BLaER1 treated with 17β-estradiol and CSF1 and Interleukin-3, amounts not matched to agents 10 nM and 100 nM (cell line): Measurements from ENCODE around the gene OCA2.

Source experiments
- H3K27ac ChIP-seq, 11 experiments: shearing (Covaris generic); formaldehyde crosslinking; 2 replicates each; pipeline ENCODE4 v1.8.1; 2022
- H3K27me3 ChIP-seq, 11 experiments: shearing (Covaris generic); formaldehyde crosslinking; 2 replicates each; pipeline ENCODE4 v1.8.1; 2022
- H3K36me3 ChIP-seq, 11 experiments: shearing (Covaris generic); formaldehyde crosslinking; 2 replicates each; pipeline ENCODE4 v1.8.1; 2022
- H3K4me1 ChIP-seq, 10 experiments: shearing (Covaris generic); formaldehyde crosslinking; 2 replicates each; pipeline ENCODE4 v1.8.1; 2022
- H3K4me2 ChIP-seq, 11 experiments: shearing (Covaris generic); formaldehyde crosslinking; 2 replicates each; pipeline ENCODE4 v1.8.1; 2022
- H3K4me3 ChIP-seq, 10 experiments: shearing (Covaris generic); formaldehyde crosslinking; 2 replicates each; pipeline ENCODE4 v1.8.1; 2022
- H3K9ac ChIP-seq, 11 experiments: shearing (Covaris generic); formaldehyde crosslinking; 2 replicates each; pipeline ENCODE4 v1.8.1; 2022
- H3K9me3 ChIP-seq, 11 experiments: shearing (Covaris generic); formaldehyde crosslinking; replicated peaks in 1 of 11; 2 replicates each; pipeline ENCODE4 v1.8.1; 2022
- H4K20me1 ChIP-seq, 11 experiments: shearing (Covaris generic); formaldehyde crosslinking; 2 replicates each; pipeline ENCODE4 v1.8.1; 2022
- Cebpa-rat ChIP-seq, 11 experiments: shearing (Covaris generic); IDR thresholded peaks; 2 replicates each; pipeline ENCODE4 v1.8.1; 2022

OCA2 gene

DNA sequence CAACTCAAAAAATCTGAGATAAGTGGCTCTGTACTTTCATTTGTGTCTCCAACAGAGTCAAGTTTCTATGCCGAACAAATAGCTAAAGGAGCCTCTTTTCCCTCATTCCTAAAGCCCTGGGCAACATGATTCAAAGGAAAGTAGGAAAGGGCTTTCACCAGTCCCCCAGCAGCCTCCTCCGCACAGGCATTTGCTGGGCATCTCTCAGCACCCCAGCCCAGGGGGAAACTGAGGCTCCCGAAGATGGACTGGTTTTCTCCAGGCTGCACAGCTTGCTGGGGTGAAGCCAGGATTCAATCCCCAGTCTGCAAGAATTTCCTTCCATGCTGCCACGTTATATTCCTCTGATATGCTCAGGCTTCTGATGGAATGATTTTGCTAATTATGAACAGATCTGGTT lies 163.8 kb downstream of the OCA2 start:
- no peaks in the 10 kb centered on the region for H4K20me1 ChIP-seq
- no peak overlapping the region for H3K9ac ChIP-seq
- no peak overlapping the region for H3K27ac ChIP-seq
- H3K27me3 ChIP-seq, result no peaks in the 10 kb centered on the region
- peaks cover 13 to 22% (median 15%) of the 10 kb centered on the region in 11 experiments; a peak in 21 of 22 replicates for H3K9me3 ChIP-seq
- no peaks in the 10 kb centered on the region for H3K36me3 ChIP-seq
- no peaks in the 10 kb centered on the region for H3K4me1 ChIP-seq
- no peak overlapping the region for H3K4me2 ChIP-seq
- TF ChIP-seq Cebpa-rat (IDR thresholded peaks at IDR 0.05), result no peak
- no peak overlapping the region for H3K4me3 ChIP-seq

DNA sequence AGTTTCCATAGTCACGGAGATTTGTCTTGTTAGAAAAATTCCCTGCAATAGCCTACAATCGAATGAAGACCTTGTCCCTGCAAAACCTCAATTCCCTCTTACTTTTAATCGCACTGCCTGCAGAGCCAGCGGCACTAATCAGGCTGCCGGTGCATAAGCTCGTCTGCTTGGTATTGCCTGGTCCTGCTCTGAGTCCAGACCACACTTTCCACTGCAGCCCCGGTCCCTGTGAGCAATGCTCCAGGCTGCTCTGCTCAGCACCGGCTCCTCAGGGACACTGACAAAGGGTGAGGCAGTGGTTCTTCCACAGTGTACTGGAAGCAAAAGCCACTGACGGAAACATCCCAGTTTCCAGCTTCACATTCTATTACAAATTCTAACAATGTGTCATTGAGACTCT lies 164.3 kb downstream of the OCA2 start:
- no peak for TF ChIP-seq Cebpa-rat (IDR thresholded peaks at IDR 0.05)
- Histone ChIP-seq H3K4me1 (no peaks in the 10 kb centered on the region), H3K27ac (no peak overlapping the region), H3K4me2 (no peak overlapping the region), H3K36me3 (no peaks in the 10 kb centered on the region), H3K9me3 (peaks cover 13 to 22% (median 15%) of the 10 kb centered on the region in 11 experiments; a peak in 21 of 22 replicates), H4K20me1 (no peaks in the 10 kb centered on the region), H3K9ac (no peak overlapping the region), H3K4me3 (no peak overlapping the region), H3K27me3 (no peaks in the 10 kb centered on the region)

DNA sequence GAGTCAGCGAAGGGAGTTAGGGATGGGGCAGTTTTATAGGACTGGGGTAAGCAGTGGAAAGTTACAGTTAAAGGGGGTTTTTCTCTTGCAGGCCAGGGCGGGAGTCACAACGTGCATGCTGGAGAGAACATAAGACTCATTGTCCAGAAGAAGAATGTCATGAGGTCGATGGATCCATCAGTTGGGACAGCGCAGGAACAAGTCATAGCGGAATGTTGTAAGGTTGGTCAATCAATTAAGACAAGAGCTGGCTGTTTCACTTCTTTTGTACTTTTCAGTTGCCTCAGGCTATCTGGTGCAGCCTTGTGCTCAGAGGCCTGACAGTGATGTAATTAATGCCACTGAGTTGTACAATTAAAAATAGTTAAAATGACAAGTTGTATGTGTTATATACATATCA lies 165.6 kb downstream of the OCA2 start:
- no peak overlapping the region for H3K27ac ChIP-seq
- H3K9me3 ChIP-seq, result peaks cover 13 to 22% (median 15%) of the 10 kb centered on the region in 11 experiments; a peak in 21 of 22 replicates
- H3K4me2 ChIP-seq, result no peak overlapping the region
- no peaks in the 10 kb centered on the region for H4K20me1 ChIP-seq
- H3K4me1 ChIP-seq, result no peaks in the 10 kb centered on the region
- TF ChIP-seq Cebpa-rat (IDR thresholded peaks at IDR 0.05), result no peak
- H3K9ac ChIP-seq, result no peak overlapping the region
- no peaks in the 10 kb centered on the region for H3K27me3 ChIP-seq
- H3K4me3 ChIP-seq, result no peak overlapping the region
- no peaks in the 10 kb centered on the region for H3K36me3 ChIP-seq

DNA sequence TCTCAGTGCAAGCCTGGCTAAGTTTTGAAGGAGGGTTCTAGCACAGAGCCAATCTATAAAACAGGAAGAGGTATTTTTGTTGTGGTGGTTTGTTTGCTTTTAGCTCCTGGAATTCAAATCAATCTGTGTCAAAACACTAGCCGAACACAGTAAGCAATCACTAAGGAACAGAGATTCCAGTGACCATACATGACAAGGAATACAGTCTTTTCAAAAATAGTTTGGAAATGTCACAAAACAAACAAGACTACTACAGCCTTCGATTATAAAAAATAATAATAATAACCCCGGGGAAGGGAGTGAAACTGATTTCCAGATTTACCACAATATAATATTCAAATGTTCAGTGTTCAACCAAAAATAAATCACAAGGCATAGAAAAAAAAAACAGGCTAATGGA lies 166.5 kb downstream of the OCA2 start:
- no peak overlapping the region for H3K9ac ChIP-seq
- no peak overlapping the region for H3K4me2 ChIP-seq
- no peak overlapping the region for H3K27ac ChIP-seq
- H3K36me3 ChIP-seq, result no peaks in the 10 kb centered on the region
- no peaks in the 10 kb centered on the region for H3K4me1 ChIP-seq
- TF ChIP-seq Cebpa-rat (IDR thresholded peaks at IDR 0.05), result no peak
- H3K27me3 ChIP-seq, result no peaks in the 10 kb centered on the region
- H3K4me3 ChIP-seq, result no peak overlapping the region
- peaks cover 13 to 22% (median 15%) of the 10 kb centered on the region in 11 experiments; a peak in 21 of 22 replicates for H3K9me3 ChIP-seq
- H4K20me1 ChIP-seq, result no peaks in the 10 kb centered on the region

DNA sequence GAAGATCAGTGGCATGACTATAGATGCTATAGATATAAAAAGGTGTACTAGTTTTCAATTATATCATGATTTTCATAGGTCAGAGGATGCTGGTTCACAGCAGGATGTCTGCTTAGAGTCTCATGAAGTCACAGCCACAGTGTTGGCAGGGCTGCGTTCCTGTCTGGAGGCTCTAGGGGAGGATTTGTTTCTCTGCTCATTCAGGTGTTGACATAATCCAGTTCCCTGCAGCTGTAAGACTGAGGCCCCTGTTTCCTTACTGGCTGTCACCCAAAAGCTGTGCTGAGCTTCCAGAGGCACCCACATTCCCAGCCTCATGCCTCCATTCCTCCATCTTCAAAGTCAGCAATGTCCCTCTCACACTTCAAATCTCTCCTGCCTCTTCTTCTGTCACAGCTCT lies 170.7 kb downstream of the OCA2 start:
- H3K36me3 ChIP-seq, result no peaks in the 10 kb centered on the region
- H3K9me3 ChIP-seq, result peaks cover 13 to 21% (median 15%) of the 10 kb centered on the region in 11 experiments; a peak in 21 of 22 replicates
- H3K4me1 ChIP-seq, result peaks cover 4 to 10% (median 7%) of the 10 kb centered on the region in 10 experiments; a peak in 16 of 20 replicates
- no peak overlapping the region for H3K9ac ChIP-seq
- no peak for TF ChIP-seq Cebpa-rat (IDR thresholded peaks at IDR 0.05)
- no peak overlapping the region for H3K4me2 ChIP-seq
- no peak overlapping the region for H3K27ac ChIP-seq
- no peaks in the 10 kb centered on the region for H3K27me3 ChIP-seq
- H3K4me3 ChIP-seq, result no peak overlapping the region
- no peaks in the 10 kb centered on the region for H4K20me1 ChIP-seq

DNA sequence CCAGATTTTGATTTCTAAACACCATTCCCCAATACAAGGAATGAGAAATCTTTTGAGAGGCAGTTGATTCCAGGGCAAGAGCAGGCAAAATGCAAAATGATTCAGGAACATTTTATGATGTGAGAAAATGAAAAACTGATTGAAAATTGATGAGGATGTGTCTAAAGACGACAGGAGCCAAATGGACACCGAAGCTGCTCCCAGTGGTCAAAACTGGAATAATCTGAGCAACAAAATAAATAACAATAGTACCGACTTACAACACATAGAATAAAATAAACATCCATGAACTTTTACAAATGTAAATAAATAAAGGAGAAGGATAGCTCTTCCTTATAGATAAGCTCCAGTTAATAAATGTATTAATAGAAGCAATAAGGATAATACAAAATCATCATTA lies 186.8 kb downstream of the OCA2 start:
- Histone ChIP-seq H3K36me3 (no peaks in the 10 kb centered on the region), H4K20me1 (no peaks in the 10 kb centered on the region), H3K27ac (no peak overlapping the region)

DNA sequence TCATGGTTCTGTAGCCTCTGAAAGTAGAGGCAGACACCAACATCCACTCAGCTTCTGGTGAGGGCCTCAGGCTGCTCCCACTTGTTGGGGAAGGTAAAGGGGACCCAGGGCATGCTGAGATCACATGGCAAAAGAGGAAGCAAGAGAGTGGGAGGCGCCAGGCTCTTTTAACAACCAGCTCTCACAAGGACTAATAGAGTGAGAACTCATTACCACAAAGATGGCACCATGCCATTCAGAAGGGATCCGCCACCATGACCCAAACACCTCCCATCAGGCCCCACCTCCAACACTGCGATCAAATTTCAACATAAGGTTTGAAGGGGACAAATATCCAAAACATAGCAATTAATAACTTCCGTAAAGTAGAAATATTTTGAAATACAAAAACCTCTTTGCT lies 192.3 kb downstream of the OCA2 start:
- Histone ChIP-seq H3K4me2 (no peak overlapping the region), H3K27me3 (no peaks in the 10 kb centered on the region), H3K27ac (no peak overlapping the region), H3K9ac (no peak overlapping the region), H3K4me1 (no peaks in the 10 kb centered on the region), H4K20me1 (no peaks in the 10 kb centered on the region), H3K9me3 (peaks cover 8 to 25% (median 21%) of the 10 kb centered on the region in 11 experiments; a peak in 17 of 22 replicates), H3K36me3 (no peaks in the 10 kb centered on the region), H3K4me3 (no peak overlapping the region)
- no peak for TF ChIP-seq Cebpa-rat (IDR thresholded peaks at IDR 0.05)

More for the DNA sequence above, 186.8 kb downstream of the OCA2 start:
- no peak for TF ChIP-seq Cebpa-rat (IDR thresholded peaks at IDR 0.05)
- no peak overlapping the region for H3K9ac ChIP-seq
- no peak overlapping the region for H3K4me3 ChIP-seq
- H3K4me2 ChIP-seq, result no peak overlapping the region
- peaks cover 0 to 11% (median 4%) of the 10 kb centered on the region in 11 experiments; a peak in 7 of 22 replicates for H3K9me3 ChIP-seq
- H3K27me3 ChIP-seq, result no peaks in the 10 kb centered on the region
- no peaks in the 10 kb centered on the region for H3K4me1 ChIP-seq

DNA sequence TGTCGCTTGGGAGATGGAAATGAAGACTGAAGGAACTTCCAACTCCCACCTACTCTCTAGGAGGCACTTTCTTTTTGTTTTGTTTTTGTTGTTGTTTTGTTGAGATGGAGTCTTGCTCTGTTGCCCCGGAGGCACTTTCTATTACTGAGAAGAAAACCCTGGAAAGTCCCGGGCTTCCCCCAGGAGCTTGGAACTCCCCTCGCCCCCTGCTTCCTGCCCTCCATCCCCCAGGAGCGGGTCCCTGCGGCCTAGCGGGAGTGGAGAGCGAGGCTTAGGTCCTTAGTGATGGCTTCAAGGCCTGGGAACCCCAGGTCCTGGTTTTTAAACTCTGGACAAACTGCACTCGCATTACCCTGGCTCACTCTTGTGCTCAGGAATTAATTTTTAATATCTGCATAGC lies 195.7 kb downstream of the OCA2 start:
- Histone ChIP-seq H3K4me2 (no peak overlapping the region), H3K4me3 (no peak overlapping the region), H3K27me3 (no peaks in the 10 kb centered on the region), H4K20me1 (no peaks in the 10 kb centered on the region), H3K4me1 (no peaks in the 10 kb centered on the region), H3K9me3 (peaks cover 8 to 27% (median 20%) of the 10 kb centered on the region in 11 experiments; a peak in 18 of 22 replicates), H3K27ac (no peak overlapping the region), H3K36me3 (no peaks in the 10 kb centered on the region), H3K9ac (no peak overlapping the region)
- no peak for TF ChIP-seq Cebpa-rat (IDR thresholded peaks at IDR 0.05)

DNA sequence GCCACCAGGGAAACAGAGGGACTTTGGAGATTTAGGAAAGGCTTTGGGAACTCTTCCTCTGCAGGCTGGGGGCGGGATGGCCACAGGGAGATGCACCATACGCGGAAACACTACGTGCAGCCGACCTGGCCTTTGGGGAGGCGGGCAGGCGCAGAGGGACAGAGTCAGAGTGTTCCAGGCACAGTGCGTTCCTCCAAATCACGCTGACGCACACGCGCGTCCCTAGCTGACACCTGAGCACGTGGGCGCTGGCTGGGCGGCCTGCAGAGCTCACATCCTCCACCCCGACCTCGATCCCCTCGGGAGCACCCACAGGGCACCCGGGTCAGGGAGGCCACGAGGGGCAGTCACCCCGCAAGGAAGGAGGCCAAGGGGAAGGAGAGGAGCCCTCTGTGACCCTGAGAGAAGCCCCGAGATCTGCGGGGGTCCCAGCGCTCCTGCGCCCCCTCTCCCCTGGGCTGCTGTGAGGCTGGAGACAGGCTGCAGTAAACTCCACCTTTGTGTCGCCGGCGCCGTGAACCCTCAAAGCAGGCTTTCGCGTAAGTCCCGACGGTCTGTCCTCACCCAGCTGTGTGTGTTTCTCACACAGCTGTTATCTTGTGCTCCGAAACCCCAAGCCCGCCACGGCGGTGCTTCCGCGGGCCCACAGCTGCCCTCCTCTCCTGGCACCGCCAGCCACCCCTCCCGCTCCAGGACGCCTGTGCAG lies 196.3 kb downstream of the OCA2 start:
- TF ChIP-seq Cebpa-rat (IDR thresholded peaks at IDR 0.05), result no peak
- H3K36me3 ChIP-seq, result no peaks in the 10 kb centered on the region
- no peaks in the 10 kb centered on the region for H4K20me1 ChIP-seq
- H3K4me3 ChIP-seq, result no peak overlapping the region
- no peak overlapping the region for H3K9ac ChIP-seq
- no peak overlapping the region for H3K27ac ChIP-seq
- no peaks in the 10 kb centered on the region for H3K27me3 ChIP-seq
- H3K4me2 ChIP-seq, result no peak overlapping the region
- H3K9me3 ChIP-seq, result peaks cover 8 to 33% (median 22%) of the 10 kb centered on the region in 11 experiments; a peak in 19 of 22 replicates
- no peaks in the 10 kb centered on the region for H3K4me1 ChIP-seq
